GM19397 (cell line): ENCODE measurements around the gene ELOVL1.

Experiments
- ATAC-seq: cut with Tn5 transposase; IDR thresholded peaks from one replicate; pipeline ENCODE4 v1.9.1; 2021; ENCODE audit warnings: mild to moderate bottlenecking, moderate library complexity; ENCODE audit not compliant: unreplicated experiment

Gene ELOVL1

DNA sequence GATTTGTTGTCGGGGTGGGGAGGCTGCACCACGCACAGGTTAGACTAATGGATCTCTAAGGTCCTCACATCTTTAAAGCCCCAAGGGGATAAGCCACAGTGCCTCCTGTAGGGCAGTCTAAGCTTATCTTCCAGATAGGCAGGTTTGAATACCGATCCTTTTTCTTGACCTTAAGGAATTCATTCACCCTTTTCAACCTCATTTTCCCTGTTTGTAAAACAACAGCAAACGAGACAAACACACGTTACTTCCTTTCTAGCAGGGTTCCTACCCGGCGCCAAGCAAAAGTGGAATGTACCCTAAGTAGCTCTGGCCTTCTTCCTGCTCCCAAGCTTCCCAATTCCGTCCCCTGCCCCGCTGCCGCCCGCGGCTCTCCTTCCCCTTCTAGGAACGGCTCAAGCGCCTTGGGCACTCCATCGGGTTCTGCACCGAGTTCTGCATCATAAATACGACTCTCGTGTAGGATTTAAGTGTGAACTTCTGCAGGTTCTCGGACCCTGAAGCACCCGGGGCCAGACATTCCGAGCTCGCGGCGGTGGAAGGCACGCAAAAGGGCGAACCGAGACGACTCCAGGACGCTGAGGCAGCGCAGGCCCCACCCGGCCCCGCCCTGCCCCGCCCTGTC is 9.6 kb downstream of the ELOVL1 start:
- peak; percentile 8 for ATAC-seq

DNA sequence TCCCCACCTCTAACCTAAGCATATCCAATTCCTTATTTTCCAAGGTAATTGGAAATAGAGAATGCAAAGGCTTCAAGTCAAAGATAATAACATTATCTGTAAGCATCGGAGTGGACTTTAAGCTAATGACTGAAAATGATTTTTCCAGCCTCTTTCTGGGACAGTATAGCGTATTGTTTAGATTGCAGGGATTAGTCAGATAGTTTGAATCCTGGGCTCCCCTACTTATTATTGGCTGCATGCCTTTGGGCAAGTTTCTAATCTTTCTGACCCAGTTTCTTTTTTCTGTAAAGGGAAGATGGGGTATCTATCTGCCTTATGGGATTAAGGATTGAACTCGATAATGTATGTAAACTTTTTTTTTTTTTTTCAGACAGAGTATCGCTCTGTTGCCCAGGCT is 10.6 kb downstream of the ELOVL1 start:
- no peak for ATAC-seq

GRCh38 chr1:43354936-43355335 is 12.9 kb downstream of the ELOVL1 start:
- no peak for ATAC-seq

GRCh38 chr1:43354471-43354870 is 13.3 kb downstream of the ELOVL1 start:
- ATAC-seq, result no peak

DNA sequence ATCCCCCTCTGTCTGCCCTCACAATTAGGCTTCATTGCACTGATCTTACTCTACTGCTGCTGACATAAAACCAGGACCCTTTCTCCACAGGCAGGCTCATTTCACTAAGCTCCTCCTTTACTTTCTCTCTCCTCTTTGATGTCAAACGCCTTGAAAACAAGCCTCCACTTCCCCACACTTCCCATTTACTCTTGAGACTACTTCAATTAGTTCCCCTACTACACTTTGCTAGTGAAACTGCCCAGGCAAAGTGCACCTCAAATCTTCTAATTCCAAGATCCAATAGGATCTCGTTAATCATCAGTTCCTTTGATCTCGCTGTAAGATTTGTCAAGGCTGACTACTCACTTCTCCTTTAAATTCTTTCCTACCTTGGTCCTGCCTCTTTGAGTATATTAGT is 14.9 kb downstream of the ELOVL1 start:
- no peak for ATAC-seq

GRCh38 chr1:43352351-43352705 is 15.5 kb downstream of the ELOVL1 start:
- no peak for ATAC-seq

GRCh38 chr1:43351421-43352350 is 16.1 kb downstream of the ELOVL1 start:
- ATAC-seq, result no peak

- ATAC-seq, result no peak
These were observed 16.8 kb downstream of the ELOVL1 start for GRCh38 chr1:43350976-43351375.

DNA sequence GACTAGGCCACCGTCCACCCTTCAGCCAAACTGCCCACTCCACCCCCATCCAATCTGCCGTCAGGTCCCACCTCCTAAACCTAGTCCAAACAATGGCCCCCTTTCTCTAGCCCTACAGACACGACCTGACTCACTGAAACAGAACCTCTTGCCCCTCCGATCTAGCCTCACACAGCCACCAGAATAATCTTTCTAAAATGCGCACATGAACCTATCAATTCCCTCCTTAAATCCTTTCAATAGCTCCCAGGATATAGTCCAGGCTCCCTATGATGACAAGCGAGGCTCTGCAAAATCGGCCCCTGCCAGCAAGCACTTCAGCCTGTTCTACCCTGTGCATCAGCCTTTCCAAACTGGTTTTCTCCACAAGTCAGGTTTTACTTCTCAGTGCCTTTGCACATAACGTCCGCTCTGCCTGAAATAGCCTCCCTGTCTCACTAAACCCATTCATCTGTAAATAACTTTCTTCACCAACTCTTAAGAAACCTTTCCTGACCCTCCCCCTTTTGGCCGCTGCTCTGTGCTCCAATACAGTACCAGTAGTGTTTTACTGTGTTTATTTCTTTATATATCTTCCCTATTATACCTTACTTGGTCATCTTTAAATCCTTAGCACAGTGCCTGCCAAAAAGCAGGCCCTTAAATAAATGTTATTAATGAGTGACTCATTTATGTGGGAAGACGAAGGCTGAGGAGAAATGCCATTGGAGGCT is 18.1 kb downstream of the ELOVL1 start:
- no peak for ATAC-seq

GRCh38 chr1:43348809-43349593 is 18.8 kb downstream of the ELOVL1 start:
- ATAC-seq, result no peak

DNA sequence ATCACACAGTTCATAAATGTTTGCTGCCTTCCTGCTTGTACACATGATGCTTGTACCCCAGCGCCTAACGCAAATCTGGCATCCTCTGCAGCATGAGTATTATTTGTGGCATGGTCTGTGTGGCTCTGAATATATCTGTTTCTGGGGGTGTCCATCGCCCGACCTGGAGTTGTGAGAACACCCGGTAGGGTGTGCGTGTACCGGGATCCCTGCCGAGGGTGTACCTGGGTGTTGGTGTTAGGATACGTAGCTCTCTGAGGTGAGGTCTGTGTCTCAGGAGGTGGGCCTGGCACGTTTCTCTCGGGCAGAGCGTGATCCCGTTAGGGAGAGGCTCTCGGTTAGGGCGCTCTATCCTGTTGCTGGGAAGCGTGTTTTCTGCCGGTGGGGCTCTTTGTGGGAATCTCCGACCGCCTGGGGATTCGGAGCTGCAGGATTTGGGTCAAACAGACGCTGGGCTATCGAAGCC is 19.4 kb downstream of the ELOVL1 start:
- ATAC-seq, result no peak

DNA sequence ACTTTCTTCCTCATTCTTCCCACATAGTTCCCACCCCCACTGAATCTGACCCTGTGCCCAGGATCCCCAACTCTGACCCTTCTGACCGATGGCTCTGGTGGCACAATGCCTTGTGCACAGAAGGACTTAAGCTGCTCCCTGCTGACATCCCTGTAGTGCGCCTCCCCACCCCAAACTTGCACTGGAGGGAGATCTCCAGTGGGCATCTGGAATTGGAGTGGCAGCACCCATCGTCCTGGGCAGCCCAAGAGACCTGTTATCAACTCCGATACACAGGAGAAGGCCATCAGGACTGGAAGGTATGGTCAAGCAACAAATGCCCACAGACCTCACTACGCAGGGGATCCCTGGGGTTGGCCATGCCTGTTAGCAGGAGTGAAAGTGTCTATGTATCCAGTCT is 21.2 kb downstream of the ELOVL1 start:
- no peak for ATAC-seq

- no peak for ATAC-seq
These were observed 22.7 kb downstream of the ELOVL1 start for GRCh38 chr1:43345120-43345519.

DNA sequence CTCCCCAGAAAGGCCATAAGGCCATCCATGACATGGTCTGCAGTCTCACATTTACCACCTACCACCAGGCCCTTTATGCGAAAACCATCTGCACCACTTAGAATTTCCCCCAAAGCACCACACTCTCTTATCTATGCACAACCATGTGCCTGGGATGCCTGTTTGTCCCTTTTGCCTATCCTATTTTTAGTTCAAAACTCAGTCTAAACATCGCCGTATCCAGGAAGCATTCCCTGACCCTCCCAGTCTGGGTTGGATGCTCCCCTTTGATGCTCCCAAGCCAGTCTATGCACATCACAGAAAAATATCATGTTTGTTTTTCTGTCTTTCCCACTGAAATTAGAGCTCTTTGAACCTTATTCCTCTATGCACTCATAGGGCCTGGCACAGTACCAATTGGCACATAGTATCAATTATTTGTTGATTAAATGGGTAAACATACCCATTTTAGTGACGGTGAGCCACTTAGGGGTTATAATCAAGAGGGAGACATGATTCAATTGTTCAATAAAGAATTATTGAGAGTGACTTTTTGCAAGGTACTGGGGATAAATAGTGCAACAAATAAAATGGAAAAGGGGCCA is 23.5 kb downstream of the ELOVL1 start:
- no peak for ATAC-seq

DNA sequence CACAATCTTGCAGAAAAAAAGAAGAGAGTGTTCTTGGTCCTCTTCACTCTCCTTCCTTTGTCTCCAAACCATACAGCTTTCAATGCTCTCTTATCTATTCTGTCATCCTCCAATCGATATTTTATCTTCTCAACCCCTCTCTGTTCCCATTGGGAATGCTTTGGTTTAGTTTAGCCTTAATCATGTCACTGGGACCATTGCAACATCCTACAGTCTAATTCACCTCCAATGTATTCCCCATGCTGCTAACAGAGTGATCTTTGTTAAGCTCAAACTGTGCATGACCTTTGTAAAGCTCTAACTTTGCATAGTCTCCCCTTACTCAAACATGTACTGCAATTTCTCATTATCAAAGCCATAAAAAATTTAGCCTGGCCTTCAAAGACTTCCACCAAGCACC is 27.3 kb downstream of the ELOVL1 start:
- no peak for ATAC-seq

GRCh38 chr1:43339584-43340232 is 28.1 kb downstream of the ELOVL1 start:
- ATAC-seq, result no peak

- no peak for ATAC-seq
These were observed 29.8 kb downstream of the ELOVL1 start for GRCh38 chr1:43338001-43338400.

DNA sequence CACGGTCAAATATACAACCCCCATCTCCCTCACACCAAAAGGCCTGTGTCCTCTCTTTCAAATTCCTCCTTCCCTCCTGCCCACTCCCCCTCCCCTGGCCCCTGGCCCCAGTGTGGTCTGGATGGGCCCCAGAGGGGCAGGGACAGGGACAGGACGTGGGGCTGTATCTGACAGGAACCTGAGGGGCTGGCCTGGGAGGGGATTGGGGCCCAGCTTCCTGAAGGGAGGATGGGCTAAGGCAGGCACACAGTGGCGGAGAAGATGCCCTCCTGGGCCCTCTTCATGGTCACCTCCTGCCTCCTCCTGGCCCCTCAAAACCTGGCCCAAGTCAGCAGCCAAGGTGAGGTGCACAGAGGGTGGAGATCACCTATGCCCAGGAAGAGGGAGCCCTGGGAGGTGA is 30.2 kb downstream of the ELOVL1 start, which contains the start of gene MPL:
MPL (plus strand) TSS at position 231 of the 400 bp plus-strand sequence; CDS start at position 262, 31 bp downstream.
- ATAC-seq, result no peak

GRCh38 chr1:43334453-43335205 is 33.2 kb downstream of the ELOVL1 start:
- ATAC-seq, result no peak
